DOHH2 (cell line): ENCODE measurements around the gene TRAPPC4.
A peak's percentile ranks its signal among the peaks of the same experiment; 100 is the strongest.

Source experiments
- H3F3A ChIP-seq: fragments of 200-600 bp; sonication (generic), shearing (Covaris generic); 2 replicates; pipeline ENCODE4 v1.6.0; 2016; ENCODE audit warnings: antibody characterized with exemption, mild to moderate bottlenecking; ENCODE audit not compliant: control insufficient read depth, insufficient read depth
- H3K27ac ChIP-seq: fragments of 200-600 bp; sonication (generic); 2 replicates; pipeline ENCODE4 v1.5.1; 2014; ENCODE audit warnings: low read depth, mild to moderate bottlenecking, low read length, moderate library complexity
- H3K27me3 ChIP-seq: fragments of 200-600 bp; sonication (generic); 2 replicates; pipeline ENCODE4 v1.6.1; 2014; ENCODE audit warnings: mild to moderate bottlenecking, low read length, mixed read lengths; ENCODE audit not compliant: control insufficient read depth
- H3K36me3 ChIP-seq: fragments of 200-600 bp; sonication (generic); 2 replicates; pipeline ENCODE4 v1.6.1; 2014; ENCODE audit warnings: mild to moderate bottlenecking, low read length, moderate library complexity, mixed read lengths; ENCODE audit not compliant: control insufficient read depth
- H3K4me1 ChIP-seq: fragments of 200-600 bp; sonication (generic); 2 replicates; pipeline ENCODE4 v1.6.1; 2014; ENCODE audit warnings: mild to moderate bottlenecking, low read length, mixed read lengths; ENCODE audit not compliant: control insufficient read depth
- H3K4me2 ChIP-seq: fragments of 200-600 bp; sonication (generic); 2 replicates; pipeline ENCODE4 v1.6.0; 2014; ENCODE audit warnings: mild to moderate bottlenecking, low read length, moderate library complexity
- H3K4me3 ChIP-seq: fragments of 200-600 bp; sonication (generic); 2 replicates; pipeline ENCODE4 v1.5.1; 2014; ENCODE audit warnings: mild to moderate bottlenecking, low read length, mixed read lengths
- H3K79me2 ChIP-seq: fragments of 200-600 bp; sonication (generic); 2 replicates; pipeline ENCODE4 v1.6.1; 2014; ENCODE audit warnings: mild to moderate bottlenecking, low read length, mixed read lengths; ENCODE audit not compliant: control insufficient read depth
- H3K9me2 ChIP-seq: fragments of 200-600 bp; sonication (generic); replicated peaks from 2 replicates; pipeline ENCODE4 v1.6.1; 2014; ENCODE audit warnings: mild to moderate bottlenecking, low read length, mixed read lengths; ENCODE audit not compliant: control insufficient read depth
- H3K9me3 ChIP-seq: fragments of 200-600 bp; sonication (generic); 2 replicates; pipeline ENCODE4 v1.6.1; 2014; ENCODE audit warnings: antibody characterized with exemption, low read length, mixed read lengths; ENCODE audit not compliant: control insufficient read depth, insufficient read depth
- H4K20me1 ChIP-seq: fragments of 200-600 bp; sonication (generic); 2 replicates; pipeline ENCODE4 v1.6.0; 2014; ENCODE audit warnings: low read depth, mild to moderate bottlenecking, antibody characterized with exemption, low read length, moderate library complexity; ENCODE audit not compliant: control insufficient read depth, insufficient read depth
- EZH2phosphoT487 ChIP-seq: fragments of 200-600 bp; sonication (generic); IDR thresholded peaks from 2 replicates; pipeline ENCODE4 v1.6.1; 2017; ENCODE audit warnings: borderline replicate concordance, mild to moderate bottlenecking, antibody characterized with exemption, low read length, moderate library complexity, mixed read lengths
- TF ChIP-seq, protein P1 (sequence below): fragments of 200-600 bp; sonication (generic); IDR thresholded peaks from one replicate; pipeline ENCODE4 v1.5.1; 2014; ENCODE audit warnings: antibody characterized with exemption, mild to moderate bottlenecking, low read depth, low read length; ENCODE audit not compliant: poor library complexity, severe bottlenecking

Gene TRAPPC4

GRCh38 chr11:119061256-119061655 lies 42.7 kb downstream of the TRAPPC4 start:
- Histone ChIP-seq H3K4me1 (peaks cover 16% of the 10 kb centered on the region), H3K79me2 (peaks cover 25% of the 10 kb centered on the region), H4K20me1 (0 out of 2 replicates have a peak, but pooled peaks cover under 1% of the 10 kb centered on the region), H3K4me2 (no peak overlapping the region), H3K27me3 (no peaks in the 10 kb centered on the region), H3K9me3 (no peaks in the 10 kb centered on the region), H3K36me3 (peaks cover 9% of the 10 kb centered on the region; the same call in 1 of the 2 replicates), H3F3A (no peaks in the 10 kb centered on the region), H3K27ac (no peak overlapping the region), H3K4me3 (no peak overlapping the region), H3K9me2 (no peaks in the 10 kb centered on the region)
- TF ChIP-seq, protein P1, sequence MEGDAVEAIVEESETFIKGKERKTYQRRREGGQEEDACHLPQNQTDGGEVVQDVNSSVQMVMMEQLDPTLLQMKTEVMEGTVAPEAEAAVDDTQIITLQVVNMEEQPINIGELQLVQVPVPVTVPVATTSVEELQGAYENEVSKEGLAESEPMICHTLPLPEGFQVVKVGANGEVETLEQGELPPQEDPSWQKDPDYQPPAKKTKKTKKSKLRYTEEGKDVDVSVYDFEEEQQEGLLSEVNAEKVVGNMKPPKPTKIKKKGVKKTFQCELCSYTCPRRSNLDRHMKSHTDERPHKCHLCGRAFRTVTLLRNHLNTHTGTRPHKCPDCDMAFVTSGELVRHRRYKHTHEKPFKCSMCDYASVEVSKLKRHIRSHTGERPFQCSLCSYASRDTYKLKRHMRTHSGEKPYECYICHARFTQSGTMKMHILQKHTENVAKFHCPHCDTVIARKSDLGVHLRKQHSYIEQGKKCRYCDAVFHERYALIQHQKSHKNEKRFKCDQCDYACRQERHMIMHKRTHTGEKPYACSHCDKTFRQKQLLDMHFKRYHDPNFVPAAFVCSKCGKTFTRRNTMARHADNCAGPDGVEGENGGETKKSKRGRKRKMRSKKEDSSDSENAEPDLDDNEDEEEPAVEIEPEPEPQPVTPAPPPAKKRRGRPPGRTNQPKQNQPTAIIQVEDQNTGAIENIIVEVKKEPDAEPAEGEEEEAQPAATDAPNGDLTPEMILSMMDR: no peak
- TF ChIP-seq EZH2phosphoT487: no peak

DNA sequence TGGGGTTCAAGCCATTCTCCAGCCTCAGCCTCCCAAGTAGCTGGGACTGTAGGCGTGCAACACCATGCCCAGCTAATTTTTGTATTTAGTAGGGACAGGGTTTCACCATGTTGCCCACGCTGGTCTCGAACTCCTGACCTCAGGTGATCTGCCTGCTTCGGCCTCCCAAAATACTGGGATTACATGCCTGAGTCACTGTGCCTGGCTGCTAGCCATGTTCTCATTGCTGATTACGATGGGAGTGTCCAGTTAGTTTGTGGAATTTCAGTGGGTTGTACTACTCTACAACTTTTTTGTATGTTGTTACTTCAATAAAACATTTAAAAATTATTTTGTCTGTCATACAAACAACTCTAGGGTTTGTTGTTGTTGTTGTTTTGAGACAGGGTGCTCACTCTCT lies 44.2 kb downstream of the TRAPPC4 start:
- Histone ChIP-seq H3K36me3 (0 out of 2 replicates have a peak, but pooled peaks cover 2% of the 10 kb centered on the region), H3K4me1 (peaks cover 22% of the 10 kb centered on the region), H4K20me1 (no peaks in the 10 kb centered on the region), H3K9me2 (no peaks in the 10 kb centered on the region), H3K4me2 (no peak overlapping the region), H3K27me3 (no peaks in the 10 kb centered on the region), H3K79me2 (peaks cover 25% of the 10 kb centered on the region), H3K27ac (no peak overlapping the region), H3K4me3 (no peak overlapping the region), H3F3A (peaks cover 7% of the 10 kb centered on the region; the same call in 1 of the 2 replicates), H3K9me3 (no peaks in the 10 kb centered on the region)
- TF ChIP-seq, protein P1: no peak
- TF ChIP-seq EZH2phosphoT487: no peak

DNA sequence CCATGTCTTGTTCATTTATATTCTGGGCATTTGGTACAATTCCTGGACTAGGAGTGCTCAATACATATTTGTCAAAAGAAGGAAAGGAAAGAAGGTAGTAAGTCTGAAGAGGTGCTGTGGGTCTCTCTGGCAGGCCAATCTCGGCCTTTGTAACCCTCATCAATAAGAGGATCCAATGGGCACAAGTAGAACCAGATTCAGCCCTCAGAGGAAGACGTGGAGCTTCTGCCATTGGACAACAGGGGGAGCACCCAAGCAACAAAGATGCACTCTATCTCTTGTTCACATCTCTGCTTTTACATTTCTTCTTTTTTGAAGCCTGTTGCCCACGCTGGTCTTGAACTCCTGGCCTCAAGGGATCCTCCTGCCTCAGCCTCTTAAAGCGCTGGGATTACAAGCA lies 46.8 kb downstream of the TRAPPC4 start:
- H3K4me2 ChIP-seq: peak overlapping the region; percentile 76
- H3K9me2 ChIP-seq: no peaks in the 10 kb centered on the region
- TF ChIP-seq, protein P1: peak; percentile 74
- no peak for TF ChIP-seq EZH2phosphoT487
- H3F3A ChIP-seq: peaks cover 7% of the 10 kb centered on the region; the same call in 1 of the 2 replicates
- no peaks in the 10 kb centered on the region for H3K27me3 ChIP-seq
- H3K27ac ChIP-seq: no peak overlapping the region
- H3K4me3 ChIP-seq: peak overlapping the region; percentile 7; the same call in 1 of the 2 replicates
- H3K79me2 ChIP-seq: peaks cover 37% of the 10 kb centered on the region
- H3K36me3 ChIP-seq: peaks cover 12% of the 10 kb centered on the region
- H4K20me1 ChIP-seq: no peaks in the 10 kb centered on the region
- no peaks in the 10 kb centered on the region for H3K9me3 ChIP-seq
- peaks cover 21% of the 10 kb centered on the region for H3K4me1 ChIP-seq
